Endothelial cell of umbilical vein (primary cell): ENCODE measurements around the gene SLCO3A1. TPM values are rescaled to one million over a fixed set of nuclear protein-coding genes. Genes with fewer than 3 reads are reported as not detected.

ENCODE experiments used
- BruUV-seq: library from RNA; stranded (reverse); fragments of 400-500 nt; replicated peaks from 2 replicates; lab custom pipeline; 2021; lab: Mats Ljungman, UMichigan
- CTCF ChIA-PET: fragments of 300-600, 350-600 bp; sonication (Branson Sonifier 250); formaldehyde crosslinking; loops from one replicate; lab custom pipeline; 2021; ENCODE audit warnings: antibody characterized with exemption, inconsistent platforms; lab: Charles Lee
- POLR2A ChIA-PET: fragments of 300-600, 350-600 bp; sonication (Branson Sonifier 250); formaldehyde crosslinking; loops from one replicate; lab custom pipeline; 2021; ENCODE audit warnings: antibody characterized with exemption, inconsistent platforms; lab: Charles Lee
- DNase-seq: peaks from one replicate; pipeline ENCODE4 v3.0.0-alpha.2; 2011; ENCODE audit warnings: low read depth, low spot score
- FAIRE-seq: peaks from 2 replicates; lab custom pipeline; 2011; peaks lifted over from hg19 to GRCh38; lab: Jason Lieb, UNC
- H2AFZ ChIP-seq: 2 replicates; pipeline ENCODE4 v1.6.0; 2012; ENCODE audit warnings: low read depth, low read length, control low read depth, inconsistent platforms
- H3K27ac ChIP-seq: 2 replicates; pipeline ENCODE4 v1.5.1; 2011; ENCODE audit warnings: low read depth, mild to moderate bottlenecking, control low read depth, low read length, moderate library complexity; ENCODE audit not compliant: insufficient read depth
- H3K27me3 ChIP-seq, 2 experiments: 2 replicates each; pipeline versions ENCODE4 v1.6.0 to v1.6.1; 2011; ENCODE audit warnings: low read length in 2 of 2, mixed read lengths in 1 of 2; ENCODE audit not compliant: control insufficient read depth in 2 of 2, insufficient read depth in 2 of 2
- H3K36me3 ChIP-seq, 2 experiments: 2 replicates in 1 of 2; 3 replicates in 1 of 2; pipeline ENCODE4 v1.5.1; 2011; ENCODE audit warnings: low read length in 2 of 2, mild to moderate bottlenecking in 1 of 2, moderate library complexity in 1 of 2; ENCODE audit not compliant: control insufficient read depth in 2 of 2, insufficient read depth in 2 of 2; ENCODE audit errors: extremely low read depth in 1 of 2
- H3K4me1 ChIP-seq: 3 replicates; pipeline ENCODE4 v1.5.1; 2011; ENCODE audit warnings: mild to moderate bottlenecking, low read length; ENCODE audit not compliant: control insufficient read depth, insufficient read depth; ENCODE audit errors: extremely low read depth
- H3K4me2 ChIP-seq: 2 replicates; pipeline ENCODE4 v1.6.1; 2011; ENCODE audit warnings: low read length, control low read depth, mixed read lengths; ENCODE audit not compliant: insufficient read depth
- H3K4me3 ChIP-seq, 3 experiments: fragments of 200-600 bp in 1 of 3; sonication (generic), shearing (Covaris generic) in 1 of 3; replicated peaks in 1 of 3; 2 replicates each; pipeline ENCODE4 v1.5.1; 2011 to 2016; ENCODE audit warnings: control low read depth in 3 of 3, low read length in 3 of 3, mild to moderate bottlenecking in 2 of 3, inconsistent platforms in 1 of 3, low read depth in 1 of 3, moderate library complexity in 1 of 3; ENCODE audit not compliant: insufficient read depth in 1 of 3
- H3K79me2 ChIP-seq: 2 replicates; pipeline ENCODE4 v1.6.0; 2012; ENCODE audit warnings: low read length, inconsistent platforms; ENCODE audit not compliant: control insufficient read depth, insufficient read depth
- H3K9ac ChIP-seq: replicated peaks from 2 replicates; pipeline ENCODE3; 2011; ENCODE audit warnings: low read length, control low read depth; ENCODE audit not compliant: insufficient read depth; ENCODE audit errors: extremely low read depth
- H3K9me1 ChIP-seq: replicated peaks from 3 replicates; pipeline ENCODE4 v1.6.0; 2011; ENCODE audit warnings: mild to moderate bottlenecking, low read length; ENCODE audit not compliant: control insufficient read depth, insufficient read depth; ENCODE audit errors: extremely low read depth
- H3K9me3 ChIP-seq: replicated peaks from 2 replicates; pipeline ENCODE4 v1.5.1; 2012; ENCODE audit warnings: low read length, inconsistent platforms; ENCODE audit not compliant: control insufficient read depth, insufficient read depth
- H4K20me1 ChIP-seq: replicated peaks from 2 replicates; pipeline ENCODE3; 2011; ENCODE audit warnings: mild to moderate bottlenecking, low read length; ENCODE audit not compliant: control insufficient read depth, insufficient read depth; ENCODE audit errors: extremely low read depth
- CTCF ChIP-seq, 2 donors: IDR thresholded peaks; 1 replicate in 1 of 2; 2 replicates in 1 of 2; pipeline ENCODE4 v1.5.1; 2011; ENCODE audit warnings: low read length in 2 of 2, mild to moderate bottlenecking in 2 of 2, moderate library complexity in 2 of 2, control low read depth in 1 of 2, inconsistent platforms in 1 of 2, low read depth in 1 of 2; ENCODE audit not compliant: insufficient read depth in 1 of 2; ENCODE audit errors: extremely low read depth in 1 of 2
- EZH2 ChIP-seq: IDR thresholded peaks from 2 replicates; pipeline ENCODE4 v1.6.1; 2012; ENCODE audit warnings: borderline replicate concordance, low read depth, mild to moderate bottlenecking, moderate library complexity, low read length, inconsistent platforms; ENCODE audit not compliant: severe bottlenecking
- FOS ChIP-seq: IDR thresholded peaks from 2 replicates; pipeline ENCODE4 v1.6.1; 2011; ENCODE audit warnings: mild to moderate bottlenecking, low read length, moderate library complexity, borderline replicate concordance; ENCODE audit not compliant: insufficient read depth
- GATA2 ChIP-seq: IDR thresholded peaks from 2 replicates; pipeline ENCODE4 v1.7.0; 2011; ENCODE audit warnings: low read depth, mild to moderate bottlenecking, moderate library complexity, mixed read lengths, low read length; ENCODE audit not compliant: insufficient read length, insufficient read depth
- JUN ChIP-seq: IDR thresholded peaks from 2 replicates; pipeline ENCODE4 v1.6.1; 2011; ENCODE audit warnings: borderline replicate concordance, low read depth; ENCODE audit not compliant: insufficient read length, insufficient read depth
- MYC ChIP-seq: IDR thresholded peaks from one replicate; pipeline ENCODE4 v1.6.1; 2011; ENCODE audit warnings: mild to moderate bottlenecking, low read depth, low read length
- POLR2A ChIP-seq: IDR thresholded peaks from 2 replicates; pipeline ENCODE4 v1.6.1; 2012; ENCODE audit warnings: low read depth, mild to moderate bottlenecking, control low read depth, low read length
- POLR2AphosphoS5 ChIP-seq: IDR thresholded peaks from 2 replicates; pipeline ENCODE4 v1.6.1; 2012; ENCODE audit warnings: low read depth, mild to moderate bottlenecking, control low read depth, low read length, moderate library complexity; ENCODE audit not compliant: insufficient read depth
- dilution Hi-C: fragments of 300-500 bp; cut with MboI; formaldehyde crosslinking; loops from one replicate; pipeline ENCODE4 v1.15.0; 2019; ENCODE audit warnings: low sequenced_read_pairs; ENCODE audit not compliant: extremely low pct_ligation_motif_present
- intact Hi-C: fragments of 100-400 bp; cut with micrococcal nuclease; formaldehyde crosslinking; loops from one replicate; pipeline ENCODE4 v1.10.0; 2022
- polyA plus RNA-seq, 4 experiments: library from polyadenylated mRNA; depleted of rRNA in 3 of 4; stranded (reverse) in 3 of 4; unstranded in 1 of 4; fragments of >200 nt; gene quantifications; 2 replicates each; pipeline versions ENCODE4 v1.2.1 to v1.2.3, GENCODE V29; 2011 to 2012; ENCODE audit warnings: missing spikeins in 1 of 4
- total RNA-seq: library from RNA; stranded (reverse); gene quantifications from 2 replicates; pipeline ENCODE4 v1.2.3, GENCODE V29; 2021
- TF ChIP-seq, protein P1 (sequence below): IDR thresholded peaks from 2 replicates; pipeline ENCODE4 v1.6.1; 2011; ENCODE audit not compliant: insufficient read depth, insufficient read length

SLCO3A1 gene
- total and polyA plus RNA-seq, 2 donors (not counting 3 experiments of a cell fraction or from before 2014, with no cell fraction given) = 0.88 to 0.92 TPM

DNA sequence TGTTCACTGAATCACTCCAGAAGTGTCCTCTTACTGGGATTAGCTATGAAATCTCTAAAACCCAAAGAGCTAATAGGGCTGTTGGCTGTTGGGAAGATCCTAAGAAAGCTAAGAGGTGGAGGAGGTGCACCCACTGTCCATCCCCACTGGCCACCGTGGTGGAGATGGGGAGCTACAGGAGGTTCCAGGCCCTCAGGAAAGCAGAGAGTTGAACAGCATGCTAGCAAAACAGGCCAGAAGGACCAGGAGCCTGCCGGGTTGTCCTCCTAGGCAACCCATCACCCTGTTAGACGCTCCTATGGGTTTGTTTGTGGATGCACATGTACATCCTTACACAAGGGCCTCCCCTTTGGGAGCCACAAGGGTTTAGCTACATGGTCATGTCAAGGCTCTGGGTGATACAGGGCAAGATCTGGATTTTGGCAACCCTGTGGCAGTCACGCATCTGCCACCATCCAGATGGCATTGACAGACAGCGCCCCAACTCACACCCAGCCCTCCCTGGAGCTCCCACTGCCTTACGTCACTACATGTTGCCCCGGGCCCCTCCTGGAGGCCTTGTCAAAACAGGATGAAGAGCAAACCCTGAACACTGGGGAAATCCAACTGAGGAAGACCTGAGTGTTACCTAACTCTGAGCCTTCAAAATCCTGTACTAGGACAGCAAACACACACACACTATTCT is 208.1 kb downstream of the SLCO3A1 start:
- dilution Hi-C loops (no loop called here), intact Hi-C loops (no loop called here)
- H3K4me3 ChIP-seq = no peak overlapping the region

More for the DNA sequence above, 208.1 kb downstream of the SLCO3A1 start:
- Histone ChIP-seq H3K9me3 (no peaks in the 10 kb centered on the region), H3K36me3 (no peaks in the 10 kb centered on the region), H3K4me1 (no peaks in the 10 kb centered on the region), H3K27ac (no peak overlapping the region), H3K9ac (no peak overlapping the region), H3K4me2 (no peak overlapping the region), H2AFZ (no peak overlapping the region), H3K9me1 (no peaks in the 10 kb centered on the region), H3K27me3 (no peaks in the 10 kb centered on the region), H3K79me2 (no peaks in the 10 kb centered on the region), H4K20me1 (no peaks in the 10 kb centered on the region)
- POLR2A ChIA-PET = no interaction called here
- CTCF ChIA-PET = no interaction called here
- TF ChIP-seq POLR2AphosphoS5 (no peak), CTCF (IDR thresholded peaks at IDR 0.05; ENCODE audit: extremely low read depth in 1 of 2, insufficient read depth in 1 of 2, low read depth in 1 of 2, low read length in 2 of 2) (no peak), FOS (no peak), EZH2 (no peak), GATA2 (no peak), JUN (no peak), POLR2A (no peak), MYC (no peak)
- TF ChIP-seq, protein P1, sequence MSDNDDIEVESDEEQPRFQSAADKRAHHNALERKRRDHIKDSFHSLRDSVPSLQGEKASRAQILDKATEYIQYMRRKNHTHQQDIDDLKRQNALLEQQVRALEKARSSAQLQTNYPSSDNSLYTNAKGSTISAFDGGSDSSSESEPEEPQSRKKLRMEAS = no peak
- BruUV-seq = no TSS peak
- DNase-seq (no peak), FAIRE-seq (no peak)
